ENCODE results near the gene CCDC83.

CCDC83 gene

DNA sequence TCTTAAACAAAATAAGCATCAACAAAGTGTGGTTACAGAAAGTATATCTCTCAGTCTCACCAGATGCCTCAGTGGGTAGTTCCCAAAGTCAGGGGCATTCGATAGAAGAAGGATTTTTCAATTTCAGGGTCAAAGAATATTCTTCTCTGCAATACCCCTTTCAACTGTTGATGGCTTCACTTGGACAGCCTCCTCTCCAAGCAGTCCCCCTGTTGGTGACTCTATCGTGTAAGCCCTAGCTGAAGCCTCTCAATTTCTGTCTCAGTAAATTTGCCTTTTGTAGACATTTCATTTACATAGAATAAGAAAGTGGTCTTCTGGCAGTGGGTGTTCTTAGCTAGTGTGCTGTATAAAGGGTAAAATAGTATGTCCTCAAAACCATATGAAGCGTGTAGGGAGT, 11.3 kb upstream of the CCDC83 start:
- no peak for TF ChIP-seq TAF1 (IDR thresholded peaks at IDR 0.05; ENCODE audit: borderline replicate concordance, insufficient read depth, low read length)
- TF ChIP-seq, protein P1, sequence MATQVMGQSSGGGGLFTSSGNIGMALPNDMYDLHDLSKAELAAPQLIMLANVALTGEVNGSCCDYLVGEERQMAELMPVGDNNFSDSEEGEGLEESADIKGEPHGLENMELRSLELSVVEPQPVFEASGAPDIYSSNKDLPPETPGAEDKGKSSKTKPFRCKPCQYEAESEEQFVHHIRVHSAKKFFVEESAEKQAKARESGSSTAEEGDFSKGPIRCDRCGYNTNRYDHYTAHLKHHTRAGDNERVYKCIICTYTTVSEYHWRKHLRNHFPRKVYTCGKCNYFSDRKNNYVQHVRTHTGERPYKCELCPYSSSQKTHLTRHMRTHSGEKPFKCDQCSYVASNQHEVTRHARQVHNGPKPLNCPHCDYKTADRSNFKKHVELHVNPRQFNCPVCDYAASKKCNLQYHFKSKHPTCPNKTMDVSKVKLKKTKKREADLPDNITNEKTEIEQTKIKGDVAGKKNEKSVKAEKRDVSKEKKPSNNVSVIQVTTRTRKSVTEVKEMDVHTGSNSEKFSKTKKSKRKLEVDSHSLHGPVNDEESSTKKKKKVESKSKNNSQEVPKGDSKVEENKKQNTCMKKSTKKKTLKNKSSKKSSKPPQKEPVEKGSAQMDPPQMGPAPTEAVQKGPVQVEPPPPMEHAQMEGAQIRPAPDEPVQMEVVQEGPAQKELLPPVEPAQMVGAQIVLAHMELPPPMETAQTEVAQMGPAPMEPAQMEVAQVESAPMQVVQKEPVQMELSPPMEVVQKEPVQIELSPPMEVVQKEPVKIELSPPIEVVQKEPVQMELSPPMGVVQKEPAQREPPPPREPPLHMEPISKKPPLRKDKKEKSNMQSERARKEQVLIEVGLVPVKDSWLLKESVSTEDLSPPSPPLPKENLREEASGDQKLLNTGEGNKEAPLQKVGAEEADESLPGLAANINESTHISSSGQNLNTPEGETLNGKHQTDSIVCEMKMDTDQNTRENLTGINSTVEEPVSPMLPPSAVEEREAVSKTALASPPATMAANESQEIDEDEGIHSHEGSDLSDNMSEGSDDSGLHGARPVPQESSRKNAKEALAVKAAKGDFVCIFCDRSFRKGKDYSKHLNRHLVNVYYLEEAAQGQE (IDR thresholded peaks at IDR 0.05; ENCODE audit: insufficient read depth in 1 of 2, low read depth in 2 of 2, low read length in 2 of 2), result no peak
- no peak for TF ChIP-seq SIN3A (IDR thresholded peaks at IDR 0.05; ENCODE audit: borderline replicate concordance, insufficient read depth, low read length)
- TF ChIP-seq POLR2AphosphoS5 (IDR thresholded peaks at IDR 0.05; ENCODE audit: low read depth, low read length), result no peak
- no peak for TF ChIP-seq FOXP2 (optimal IDR thresholded peaks at IDR 0.05; ENCODE audit: borderline replicate concordance, extremely low read depth, extremely low read length, insufficient read depth)

DNA sequence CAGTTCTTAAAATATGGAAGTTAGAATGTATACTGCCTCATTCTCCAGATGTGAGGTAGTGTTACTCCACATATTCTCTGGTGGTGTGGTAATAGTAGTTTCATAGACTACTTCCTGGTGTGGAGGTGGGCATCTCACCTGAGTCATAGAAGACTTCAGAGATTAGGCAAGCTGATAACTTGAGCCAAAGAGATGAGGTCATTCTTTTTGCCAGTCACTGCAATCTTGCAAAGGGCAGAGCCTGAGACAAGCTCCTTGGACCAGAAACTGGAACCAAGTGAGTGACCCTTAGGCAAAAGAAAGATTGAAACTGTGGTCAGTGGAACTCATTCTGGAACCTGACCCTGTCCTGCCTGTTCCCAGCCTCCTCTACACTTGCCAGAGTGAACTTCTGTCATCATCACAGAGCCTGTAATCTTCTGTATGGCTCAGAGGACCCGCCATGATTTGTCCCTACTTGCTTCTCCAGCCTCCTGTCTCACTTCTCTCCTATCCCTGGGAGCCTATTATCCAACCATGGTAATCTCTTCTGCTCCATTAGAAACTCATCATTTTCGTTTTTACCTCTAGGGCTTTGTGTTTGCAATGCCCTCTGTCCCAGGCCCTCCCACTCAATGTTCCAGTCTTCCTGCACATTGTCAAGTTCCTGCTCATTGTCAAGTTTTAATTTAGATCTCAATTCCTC, 10.6 kb upstream of the CCDC83 start:
- no peak for TF ChIP-seq FOXP2 (optimal IDR thresholded peaks at IDR 0.05; ENCODE audit: borderline replicate concordance, extremely low read depth, extremely low read length, insufficient read depth)
- TF ChIP-seq SIN3A (IDR thresholded peaks at IDR 0.05; ENCODE audit: borderline replicate concordance, insufficient read depth, low read length), result no peak
- TF ChIP-seq POLR2AphosphoS5 (IDR thresholded peaks at IDR 0.05; ENCODE audit: low read depth, low read length), result no peak
- TF ChIP-seq TAF1 (IDR thresholded peaks at IDR 0.05; ENCODE audit: borderline replicate concordance, insufficient read depth, low read length), result no peak
- TF ChIP-seq, protein P1 (IDR thresholded peaks at IDR 0.05; ENCODE audit: insufficient read depth in 1 of 2, low read depth in 2 of 2, low read length in 2 of 2), result no peak

DNA sequence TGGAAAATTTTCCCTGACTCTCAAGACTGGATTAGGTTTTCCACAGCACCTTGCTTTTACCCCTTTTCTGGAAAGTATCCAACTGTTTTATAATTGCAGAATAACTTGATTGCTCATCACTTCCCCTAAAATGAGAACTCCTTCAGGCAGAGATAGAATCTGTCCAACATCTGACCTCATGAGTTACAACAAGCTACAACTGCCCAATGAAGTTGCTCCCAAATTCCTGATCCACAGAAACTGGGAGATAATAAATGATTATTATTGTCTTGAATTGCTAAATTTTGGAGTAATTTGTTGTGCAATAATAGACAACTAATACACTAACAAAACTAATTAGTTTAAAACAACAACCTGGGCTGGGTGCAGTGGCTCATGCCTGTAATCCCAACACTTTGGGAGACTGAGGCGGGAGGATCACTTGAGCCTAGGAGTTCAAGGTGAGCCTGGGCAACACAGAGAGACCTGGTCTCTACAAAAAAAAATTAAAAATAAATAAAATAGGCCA, 10.0 kb upstream of the CCDC83 start:
- TF ChIP-seq, protein P1 (IDR thresholded peaks at IDR 0.05; ENCODE audit: insufficient read depth in 1 of 2, low read depth in 2 of 2, low read length in 2 of 2), result no peak
- TF ChIP-seq SIN3A (IDR thresholded peaks at IDR 0.05; ENCODE audit: borderline replicate concordance, insufficient read depth, low read length), result no peak
- TF ChIP-seq TAF1 (IDR thresholded peaks at IDR 0.05; ENCODE audit: borderline replicate concordance, insufficient read depth, low read length), result no peak
- no peak for TF ChIP-seq FOXP2 (optimal IDR thresholded peaks at IDR 0.05; ENCODE audit: borderline replicate concordance, extremely low read depth, extremely low read length, insufficient read depth)

DNA sequence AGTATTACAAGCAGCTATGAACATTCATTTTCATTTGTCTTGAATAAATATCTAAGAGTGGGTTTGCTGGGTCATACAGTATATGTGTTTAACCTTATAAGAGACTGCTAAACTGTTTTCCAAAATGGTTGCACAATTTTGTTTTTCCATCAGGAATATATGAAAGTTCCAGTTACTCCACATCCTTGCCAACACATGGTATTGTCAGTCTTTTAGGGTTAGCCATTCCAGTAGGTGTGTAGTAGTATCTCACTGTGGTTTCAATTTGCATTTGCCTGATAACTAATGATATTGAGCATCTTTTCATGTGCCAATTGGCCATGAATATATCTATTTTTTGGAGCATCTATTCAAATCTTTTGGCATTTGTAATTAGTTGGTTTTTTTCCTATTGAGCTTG, 7.7 kb upstream of the CCDC83 start:
- no peak for TF ChIP-seq POLR2AphosphoS5 (IDR thresholded peaks at IDR 0.05; ENCODE audit: low read depth, low read length)
- TF ChIP-seq FOXP2 (optimal IDR thresholded peaks at IDR 0.05; ENCODE audit: borderline replicate concordance, extremely low read depth, extremely low read length, insufficient read depth), result no peak

DNA sequence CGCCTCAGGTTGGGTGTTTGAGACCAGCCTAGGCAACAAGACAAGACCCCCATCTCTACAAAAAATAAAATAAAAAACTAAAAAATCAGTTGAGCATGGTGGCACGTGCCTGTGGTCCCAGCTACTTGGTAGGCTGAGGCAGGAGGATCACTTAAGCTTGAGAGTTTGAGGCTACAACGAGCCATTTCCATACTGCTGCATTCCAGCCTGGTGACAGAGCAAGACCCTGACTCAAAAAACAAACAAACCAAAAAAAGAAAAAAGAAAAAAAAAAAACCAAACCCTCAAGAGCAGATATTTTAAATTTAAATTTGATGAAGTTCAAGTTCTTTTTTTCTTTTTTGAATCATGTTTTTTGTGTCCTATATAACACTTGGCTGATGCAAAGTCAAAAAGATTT, 7.2 kb upstream of the CCDC83 start:
- TF ChIP-seq POLR2AphosphoS5 (IDR thresholded peaks at IDR 0.05; ENCODE audit: low read depth, low read length) (no peak), FOXP2 (optimal IDR thresholded peaks at IDR 0.05; ENCODE audit: borderline replicate concordance, extremely low read depth, extremely low read length, insufficient read depth) (no peak), SIN3A (IDR thresholded peaks at IDR 0.05; ENCODE audit: borderline replicate concordance, insufficient read depth, low read length) (no peak), TAF1 (IDR thresholded peaks at IDR 0.05; ENCODE audit: borderline replicate concordance, insufficient read depth, low read length) (no peak)
- TF ChIP-seq, protein P1 (IDR thresholded peaks at IDR 0.05; ENCODE audit: insufficient read depth in 1 of 2, low read depth in 2 of 2, low read length in 2 of 2), result no peak
